Ecto neural progenitor cell (in vitro differentiated cells): ENCODE results near the gene CADPS2.
A peak's percentile ranks its signal among the peaks of the same experiment; 100 is the strongest.

Experiments
- DNase-seq: peaks from one replicate; pipeline ENCODE4 v3.0.0-alpha.2; 2018; ENCODE audit warnings: low spot score

CADPS2 gene

DNA sequence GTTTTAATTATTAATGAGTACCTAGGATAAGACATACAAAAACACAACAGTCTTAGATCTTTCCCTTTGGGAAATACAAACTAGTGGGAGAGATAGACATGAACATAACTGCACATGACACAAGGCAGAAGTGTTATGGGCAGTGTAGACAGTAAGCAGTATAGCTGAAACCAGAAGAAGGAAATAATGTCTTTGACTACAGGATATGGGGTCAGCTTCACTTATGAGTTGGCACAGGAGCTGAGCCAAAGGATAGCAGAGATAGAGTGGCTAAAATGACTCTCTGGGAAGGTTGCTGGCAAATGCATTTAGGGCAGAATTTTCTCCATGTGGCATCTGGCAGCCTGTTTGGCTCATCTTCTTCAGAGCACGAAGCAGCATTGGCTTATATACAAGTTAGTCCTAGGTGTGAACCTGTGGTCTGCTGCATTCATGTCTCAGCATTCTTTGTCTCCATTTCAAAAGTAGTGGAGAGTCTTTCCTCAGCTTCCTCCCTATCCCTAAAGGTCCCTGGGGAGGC, 521.4 kb downstream of the CADPS2 start:
- no peak for DNase-seq

DNA sequence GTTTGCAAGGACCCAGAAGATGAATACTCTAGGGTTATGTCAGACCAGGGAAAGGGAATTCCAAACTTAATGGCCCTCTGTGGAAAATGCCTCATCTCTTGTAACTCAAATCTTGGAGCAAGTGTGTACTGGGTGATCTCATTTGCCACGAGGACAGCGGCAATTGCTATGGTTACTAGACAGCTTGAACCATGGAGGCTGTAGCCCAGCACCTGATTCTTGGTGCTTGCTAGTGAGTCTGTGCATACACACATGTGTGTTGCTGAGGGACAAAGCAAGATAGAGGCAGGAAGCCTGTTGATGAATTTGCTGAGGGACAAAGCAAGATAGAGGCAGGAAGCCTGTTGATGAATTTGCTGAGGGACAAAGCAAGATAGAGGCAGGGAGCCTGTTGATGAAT, 523.1 kb downstream of the CADPS2 start:
- DNase-seq, result no peak

DNA sequence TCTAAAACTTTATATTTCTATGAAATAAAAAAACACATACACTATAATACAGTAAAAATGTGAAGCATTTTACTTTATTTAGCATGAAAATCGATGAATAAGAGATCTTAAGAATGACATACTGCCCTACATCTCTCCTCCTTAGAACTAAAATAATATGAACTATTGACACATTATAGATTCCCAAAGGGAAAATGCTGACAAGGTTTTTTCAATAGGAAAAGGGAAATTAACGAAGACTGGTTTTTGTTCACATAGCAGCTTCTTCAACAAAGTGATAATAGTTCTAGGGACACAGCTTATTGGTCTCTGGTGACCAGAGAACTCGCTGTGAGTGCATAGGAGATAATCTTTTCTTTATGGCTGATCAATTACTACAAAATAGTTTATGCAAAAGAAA, 523.8 kb downstream of the CADPS2 start:
- DNase-seq, result no peak

DNA sequence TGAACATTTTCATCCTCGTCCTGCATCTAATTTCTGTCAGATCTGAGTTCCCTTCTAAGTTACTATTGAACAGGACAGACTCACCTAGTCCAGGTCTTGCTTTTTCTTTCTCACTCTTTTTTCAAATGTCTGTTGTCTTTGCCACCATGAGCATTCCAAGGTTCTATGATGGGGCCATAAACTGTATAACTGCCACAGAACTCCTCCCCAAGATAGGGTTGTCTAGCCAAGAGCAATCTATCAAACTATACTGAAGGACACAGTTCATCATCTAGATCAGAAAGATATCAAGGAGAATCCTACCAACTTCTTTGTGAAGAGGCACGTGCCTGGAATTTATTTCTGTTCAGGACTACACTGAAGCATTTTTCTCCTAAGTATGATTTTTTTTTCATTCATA, 531.6 kb downstream of the CADPS2 start:
- DNase-seq, result no peak

DNA sequence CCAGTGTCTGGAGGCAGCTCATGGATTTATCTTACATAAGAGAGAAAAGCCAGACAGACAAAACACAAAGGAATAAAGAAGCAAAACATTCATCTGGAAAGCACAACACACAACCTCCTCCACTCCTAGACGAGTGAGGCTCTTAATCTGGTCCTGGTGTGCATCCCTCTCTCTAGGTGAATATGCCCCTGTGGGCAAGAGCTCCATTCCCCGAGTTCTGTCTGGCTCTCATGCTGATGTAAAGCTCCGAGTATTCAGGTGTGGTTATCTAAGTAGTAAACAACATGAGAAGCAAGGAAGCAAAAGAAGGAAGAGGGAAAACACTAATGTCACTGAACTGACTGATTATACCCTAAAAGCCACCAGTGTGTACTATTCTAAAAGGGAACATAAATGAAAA, 533.8 kb downstream of the CADPS2 start:
- DNase-seq, result no peak

DNA sequence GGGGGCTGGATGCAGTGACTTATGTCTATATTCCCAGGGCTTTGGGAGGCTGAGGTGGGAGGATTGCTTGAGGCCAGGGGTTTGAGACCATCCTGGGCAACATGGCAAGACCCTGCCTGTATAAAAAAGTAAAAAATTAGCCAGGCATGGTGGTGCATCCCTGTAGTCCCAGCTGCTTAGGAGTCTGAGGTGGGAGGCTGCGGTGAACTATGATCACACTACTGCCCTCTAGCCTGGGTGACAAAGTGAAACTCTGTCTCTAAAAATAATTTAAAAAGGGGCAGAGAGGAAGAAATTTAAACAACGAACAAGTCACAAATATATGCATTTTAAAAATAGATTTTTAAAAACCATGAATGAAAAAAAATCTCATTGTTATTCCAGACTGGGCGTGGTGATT, 535.6 kb downstream of the CADPS2 start:
- DNase-seq, result no peak

DNA sequence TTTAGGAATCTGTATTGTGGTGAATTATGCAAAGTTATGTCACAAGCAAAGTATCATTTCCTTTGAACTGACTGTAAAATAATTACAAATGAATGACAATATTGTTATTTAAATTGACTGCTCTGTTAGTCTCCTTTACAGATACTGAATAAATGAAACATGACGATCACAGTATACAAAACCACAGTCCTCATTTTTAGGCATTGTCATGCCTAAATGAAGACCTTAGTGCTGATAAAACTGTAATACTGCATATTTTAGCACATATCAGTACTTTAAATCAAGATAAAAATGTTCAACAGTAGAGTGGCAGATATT, 542.0 kb downstream of the CADPS2 start:
- no peak for DNase-seq

DNA sequence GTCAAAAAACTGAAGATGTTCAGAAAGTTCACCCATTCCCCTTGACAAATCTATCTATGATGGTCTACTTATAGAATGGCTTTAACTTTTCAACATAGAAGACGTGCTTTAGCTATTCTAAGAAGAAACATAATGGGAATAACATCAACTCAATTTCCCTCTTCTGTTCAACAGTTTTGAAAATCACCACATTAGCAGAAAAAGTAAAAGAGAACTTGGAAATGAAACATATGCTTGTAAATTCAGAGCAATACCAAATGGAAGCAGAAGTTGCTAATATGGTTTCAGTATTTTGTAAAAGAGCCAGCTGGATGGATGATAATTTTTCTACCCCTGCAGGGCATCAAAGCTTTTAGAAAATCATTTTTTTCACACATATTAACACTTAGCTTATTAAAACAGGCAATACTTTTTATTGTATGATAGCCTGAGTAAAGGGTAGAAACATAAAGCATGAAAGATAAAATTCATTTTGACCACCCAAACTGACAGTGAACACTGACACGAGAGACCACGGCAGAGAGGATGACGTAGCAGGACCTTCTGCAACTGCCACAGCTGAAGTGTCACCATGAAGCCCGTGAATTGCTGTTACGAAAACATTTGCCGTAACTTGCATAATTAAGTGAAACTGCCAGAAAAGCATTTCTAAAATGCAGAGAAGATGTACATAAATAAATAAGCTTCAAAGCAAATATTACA, 542.5 kb downstream of the CADPS2 start:
- DNase-seq, result no peak

DNA sequence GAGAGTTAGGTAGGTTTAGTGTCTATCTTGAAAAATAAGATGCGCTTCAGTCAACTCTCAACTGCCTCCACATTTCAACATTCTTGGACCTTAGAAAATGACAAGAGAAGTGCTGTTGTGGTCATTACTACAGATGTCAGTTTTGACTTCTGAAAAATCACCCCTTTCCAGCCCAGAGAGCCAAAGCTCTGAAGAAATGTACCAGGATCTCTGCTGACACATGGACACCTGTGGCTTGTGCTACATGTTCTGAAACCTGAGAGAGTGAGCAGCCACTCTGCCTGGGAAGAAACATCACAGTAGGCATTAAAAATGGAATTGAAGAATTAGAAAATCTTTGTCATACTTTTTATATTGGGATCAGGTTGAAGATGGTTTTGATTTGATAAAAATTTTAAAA, 545.8 kb downstream of the CADPS2 start:
- DNase-seq, result no peak

DNA sequence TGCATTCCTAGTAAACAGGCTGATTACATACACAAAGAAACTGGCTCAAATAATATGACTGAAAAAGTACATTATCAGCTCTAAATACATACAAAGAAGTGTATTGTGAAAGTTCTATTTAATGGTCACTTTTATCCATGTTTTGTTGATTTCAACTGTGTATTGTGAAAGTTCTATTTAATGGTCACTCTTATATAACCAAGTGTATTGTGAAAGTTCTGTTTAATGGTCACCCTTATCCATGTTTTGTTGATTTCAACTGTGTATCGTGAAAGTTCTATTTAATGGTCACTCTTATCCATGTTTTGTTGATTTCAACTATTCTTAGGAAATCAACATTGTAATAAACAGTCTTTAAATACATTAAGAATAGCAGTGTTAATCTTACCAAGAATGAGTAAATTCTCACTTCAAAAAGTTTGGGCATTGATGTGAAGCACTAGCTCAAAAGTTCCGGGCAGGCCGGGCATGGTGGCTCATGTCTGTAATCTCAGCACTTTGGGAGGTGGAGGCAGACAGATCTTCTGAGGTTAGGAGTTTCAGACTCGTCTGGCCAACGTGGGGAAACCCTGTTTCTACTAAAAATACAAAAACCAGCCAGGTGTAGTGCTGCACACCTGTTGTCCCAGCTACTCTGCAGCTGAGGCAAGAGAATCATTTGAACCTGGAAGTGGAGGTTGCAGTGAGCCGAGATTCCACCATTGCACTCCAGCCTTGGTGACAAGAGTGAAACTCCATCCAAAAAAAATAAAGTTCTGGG, 546.9 kb downstream of the CADPS2 start:
- DNase-seq, result no peak

DNA sequence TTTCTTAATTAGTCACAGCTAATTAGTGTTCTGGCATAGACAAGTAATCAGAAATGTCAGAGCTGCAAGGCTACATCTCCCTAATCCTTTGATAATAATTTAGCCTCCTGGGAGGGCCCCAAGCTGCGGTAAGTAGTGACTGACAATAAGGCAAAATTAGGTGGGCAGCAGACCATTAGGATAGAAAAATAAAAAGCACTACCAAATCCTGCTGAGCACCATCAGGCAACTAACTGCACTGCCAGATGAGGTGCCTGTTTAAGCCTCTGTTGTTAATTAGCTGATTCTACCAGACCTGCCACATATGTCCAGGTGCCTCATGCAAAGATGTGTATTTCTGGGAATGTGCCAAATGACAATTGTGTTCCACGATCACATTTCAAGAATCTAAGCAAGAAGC, 549.2 kb downstream of the CADPS2 start:
- no peak for DNase-seq

DNA sequence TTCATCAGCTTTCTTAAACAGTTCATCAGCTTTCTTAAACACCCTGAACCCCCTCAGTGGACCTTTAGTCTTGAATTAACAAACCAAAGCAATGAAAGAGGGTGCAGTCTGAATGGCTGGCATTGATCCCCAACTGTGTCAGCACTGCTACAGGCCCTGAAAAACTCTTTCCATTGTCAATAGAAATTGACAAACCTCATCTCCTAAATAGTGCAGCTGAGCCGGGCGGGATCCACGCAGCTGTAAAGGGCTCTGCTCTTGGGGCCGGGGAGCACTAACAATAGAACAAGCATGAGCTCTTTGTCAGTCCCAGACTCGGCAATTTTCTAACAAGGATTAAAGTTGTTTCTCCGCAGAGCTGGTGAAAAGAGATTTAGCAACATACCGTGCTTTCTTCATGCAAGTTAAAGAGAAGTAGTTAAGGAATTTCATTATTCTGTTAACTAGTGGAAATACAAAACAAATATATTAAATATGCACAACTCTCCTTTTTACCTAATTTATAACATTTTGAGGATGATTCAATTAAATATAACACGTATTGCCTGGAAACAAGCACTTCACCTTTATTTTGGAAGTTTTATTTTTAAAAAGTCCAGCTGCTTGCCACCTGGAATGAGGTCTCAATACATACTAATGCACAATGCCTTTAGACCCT, 557.0 kb downstream of the CADPS2 start:
- peak; percentile 83 for DNase-seq

DNA sequence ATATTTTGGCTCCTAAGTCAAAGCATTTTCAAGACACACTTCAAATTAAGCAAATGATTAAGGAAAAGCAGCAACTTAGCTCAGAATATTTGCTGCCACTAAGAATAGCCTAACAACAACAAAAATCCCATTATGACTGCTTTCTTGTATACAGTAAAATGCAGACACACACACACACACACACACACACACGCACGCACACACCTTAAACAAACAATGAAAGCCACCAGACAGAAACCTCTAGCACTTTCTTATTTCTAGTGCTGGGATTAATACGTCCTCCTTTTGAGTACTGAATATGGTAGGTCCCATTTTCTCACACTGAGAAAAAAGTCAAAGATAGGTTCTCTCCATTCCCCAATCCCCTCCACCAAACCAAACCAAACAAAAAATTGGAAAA, 558.3 kb downstream of the CADPS2 start:
- no peak for DNase-seq

DNA sequence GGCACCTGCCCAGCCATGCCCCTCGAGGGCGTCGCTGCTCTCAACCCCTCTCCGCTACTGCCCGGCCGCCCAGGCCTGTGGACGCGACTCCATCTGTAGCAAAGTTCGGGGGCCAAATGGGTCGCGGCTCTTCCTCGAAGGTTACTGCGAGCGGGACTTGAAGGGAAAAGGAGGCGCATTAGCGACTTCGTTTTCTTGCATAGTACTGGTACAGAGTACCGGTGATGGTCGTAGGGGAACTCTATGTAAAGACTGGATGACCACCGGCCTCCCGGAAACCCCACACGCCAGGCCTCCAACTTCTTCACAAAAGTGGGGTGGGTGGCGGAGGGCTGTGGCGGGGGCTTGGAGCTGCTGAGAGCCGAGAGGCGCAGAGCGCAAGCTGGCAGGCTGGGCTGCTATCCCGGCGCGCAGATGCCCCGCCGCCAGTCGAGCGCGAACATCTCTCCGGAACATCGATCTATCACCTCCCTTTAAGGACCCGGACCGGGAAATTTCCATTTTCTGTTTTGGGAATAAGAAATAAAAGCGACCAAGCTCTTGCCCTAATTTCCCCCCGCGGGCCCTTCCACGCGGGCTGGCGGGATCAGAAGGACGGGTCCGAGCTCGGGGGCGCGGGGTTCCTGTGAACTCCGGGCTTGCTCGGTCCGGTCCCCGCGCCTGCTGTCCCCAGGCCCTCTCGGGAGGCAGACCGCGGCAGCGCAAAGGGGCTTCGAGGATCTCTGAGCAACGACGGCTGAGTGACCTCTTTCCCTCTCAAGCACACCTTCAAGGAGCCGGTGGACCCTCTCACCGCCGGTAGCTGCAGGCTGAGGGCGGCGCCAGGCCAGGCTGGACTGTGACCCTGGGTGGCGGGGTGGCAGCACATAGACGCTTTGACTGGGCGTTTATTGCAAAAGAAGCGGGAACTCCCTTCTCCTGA, 569.5 kb downstream of the CADPS2 start:
- DNase-seq, result peak; percentile 78

DNA sequence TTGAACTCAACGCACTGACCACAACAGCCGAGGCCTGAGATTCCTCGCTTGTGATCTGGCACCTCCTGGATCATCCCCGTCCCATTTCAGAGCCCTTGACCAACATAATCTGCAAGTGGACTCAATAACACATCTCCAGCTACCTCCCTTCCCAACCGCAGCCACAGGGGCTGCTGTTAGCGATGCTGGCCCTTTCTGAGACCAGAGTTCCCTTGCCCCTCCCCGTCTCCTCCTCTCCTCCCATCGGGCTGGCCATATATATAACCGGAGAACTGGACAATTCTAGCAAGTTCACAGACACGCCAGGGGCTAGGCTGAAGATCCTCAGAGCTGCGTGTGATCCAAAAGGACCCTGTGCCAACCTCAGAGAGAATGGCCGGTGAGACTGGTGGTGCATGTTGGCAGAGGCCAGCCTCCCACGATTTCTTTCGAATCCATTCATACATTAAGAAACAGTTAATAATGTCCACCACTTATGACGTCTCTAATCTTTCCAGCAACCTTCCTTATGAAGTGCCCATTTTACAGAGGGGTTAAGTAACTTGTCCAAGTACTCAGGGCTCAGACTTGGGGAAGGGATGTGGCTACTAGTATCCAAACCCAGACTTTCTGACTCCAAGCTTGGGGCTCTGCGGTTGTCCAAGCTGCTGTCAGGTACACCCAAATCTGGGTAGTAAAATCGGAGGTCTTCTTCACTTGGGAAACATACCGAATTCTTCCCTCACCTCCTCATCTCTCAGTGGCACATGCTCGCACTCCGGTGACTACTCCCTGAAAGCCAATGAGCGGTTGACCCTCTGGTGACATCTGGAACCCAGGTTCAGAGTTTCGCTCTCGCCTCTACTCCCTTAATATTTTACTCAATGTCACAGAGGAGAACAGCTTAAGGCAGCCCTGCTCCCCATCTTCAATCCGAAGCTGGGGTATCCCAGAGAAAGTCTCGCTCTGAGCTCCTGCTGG, 570.5 kb downstream of the CADPS2 start:
- DNase-seq, result peak; percentile 63

DNA sequence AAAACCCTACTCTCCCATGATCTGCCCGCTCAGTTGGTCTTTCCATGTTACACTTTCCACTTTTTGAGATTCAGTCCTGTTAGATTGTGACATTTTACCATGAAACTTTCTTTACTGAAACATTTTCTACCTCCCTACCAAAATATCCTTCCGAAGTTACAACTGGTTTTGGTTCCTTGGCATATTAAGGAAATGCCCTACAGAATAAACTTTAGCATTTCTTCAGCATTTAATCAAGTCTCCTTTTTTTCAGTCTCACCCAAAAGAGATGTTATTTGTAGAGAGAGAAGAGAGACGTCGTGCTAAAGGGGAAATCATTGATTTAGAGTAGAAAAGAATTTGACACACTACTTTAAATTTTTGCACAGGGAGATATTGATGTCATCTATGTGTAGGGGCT, 572.0 kb downstream of the CADPS2 start:
- DNase-seq, result no peak

DNA sequence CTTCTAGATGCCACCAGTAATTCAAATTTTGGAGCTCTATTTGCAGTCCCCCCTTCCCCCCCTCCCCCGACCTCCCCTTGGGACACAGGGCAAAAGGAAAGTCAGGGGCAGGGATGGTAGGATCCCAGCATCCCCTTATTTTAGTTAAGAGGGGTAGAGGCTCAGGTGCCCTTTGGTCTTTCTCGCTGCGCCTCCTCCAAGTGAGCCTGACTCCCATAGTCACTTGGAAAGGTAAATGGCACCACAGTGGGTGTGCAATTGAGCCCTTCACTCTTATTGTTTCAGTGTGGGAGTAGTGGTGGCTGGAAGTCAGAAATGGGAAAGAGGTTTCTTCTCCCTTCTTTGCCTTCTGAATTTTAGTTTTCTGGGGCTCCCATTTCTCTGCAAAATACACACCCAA, 573.5 kb downstream of the CADPS2 start:
- DNase-seq, result no peak

DNA sequence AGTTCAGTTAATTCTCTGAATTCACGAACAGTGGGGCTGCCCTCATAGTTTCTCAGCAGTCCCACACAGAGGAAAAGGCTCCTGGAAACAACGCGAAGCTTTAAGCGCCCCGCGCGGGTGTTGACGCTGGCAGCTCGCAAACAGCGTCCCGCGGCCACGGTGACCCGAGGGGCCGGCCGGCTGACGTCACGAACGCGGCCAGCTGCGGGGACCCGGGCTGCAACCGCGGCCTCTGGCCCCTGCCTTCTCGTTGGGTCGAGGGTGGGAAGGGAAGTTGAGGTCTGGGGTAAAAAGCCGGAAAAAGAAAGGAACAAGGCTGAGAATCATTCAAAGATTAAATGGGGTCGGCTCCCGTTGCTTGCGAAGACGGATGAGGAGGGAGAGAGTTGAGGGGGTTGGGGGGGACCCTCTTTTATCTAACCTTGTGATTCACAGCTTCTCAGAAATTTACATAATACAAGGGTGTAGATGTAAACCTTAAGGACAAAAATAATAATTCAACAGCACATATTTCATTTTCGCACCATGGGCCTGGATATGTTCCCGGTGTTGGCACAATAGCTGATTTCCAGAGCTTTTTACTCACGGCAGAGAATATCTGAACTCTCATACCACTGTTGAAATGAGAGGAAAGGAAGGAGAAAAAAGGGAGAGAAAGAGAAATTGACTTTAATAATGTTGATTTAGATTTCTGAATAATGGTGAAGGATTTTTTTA, 574.4 kb downstream of the CADPS2 start:
- peak; percentile 76 for DNase-seq

DNA sequence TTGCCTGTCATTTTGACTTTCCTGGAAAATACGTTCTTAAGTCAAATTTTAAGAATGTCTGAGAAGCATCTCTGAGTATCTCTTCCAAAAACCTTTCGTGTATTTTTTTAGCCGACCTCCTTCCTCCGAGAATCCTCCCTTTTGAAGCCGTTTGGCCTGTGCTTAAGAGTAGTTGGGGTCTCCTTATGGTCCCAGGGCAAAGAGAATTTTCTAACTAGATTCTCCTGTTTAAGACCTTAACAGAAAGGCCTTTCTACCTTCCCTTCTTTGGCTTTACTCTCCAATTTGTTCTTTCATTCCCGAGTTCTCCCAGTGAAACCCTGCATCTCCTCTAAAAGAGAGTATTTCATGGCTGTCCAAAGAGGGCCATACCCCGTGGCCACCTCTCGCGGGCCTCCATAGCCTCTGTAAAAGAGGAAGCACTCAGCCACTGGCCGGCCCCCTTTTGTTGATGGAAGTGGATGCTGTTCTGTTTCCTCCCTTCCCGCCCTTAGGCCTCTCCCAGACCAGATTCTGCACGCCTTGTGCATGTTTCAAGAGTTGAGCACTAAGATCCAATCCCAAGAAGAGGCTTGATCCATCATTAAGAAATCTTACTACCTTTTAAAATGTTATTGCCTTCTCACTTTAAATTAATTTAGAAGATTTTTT, 575.1 kb downstream of the CADPS2 start:
- peak; percentile 63 for DNase-seq
